HepG2 (cell line): ENCODE data around the gene ATP11C. TPM values are rescaled to one million over a fixed set of nuclear protein-coding genes. Genes with fewer than 3 reads are reported as not detected.

Experiments
- ATAC-seq: fragments of 200-7000 bp; cut with Tn5 transposase; 3 replicates; pipeline ENCODE4 v1.9.1; 2020; ENCODE audit warnings: mild to moderate bottlenecking, moderate library complexity
- BruUV-seq: library from RNA; stranded (reverse); fragments of 400-500 nt; replicated peaks from 2 replicates; lab custom pipeline; 2021; lab: Mats Ljungman, UMichigan
- CTCF ChIA-PET: fragments of 300-600 bp; formaldehyde crosslinking; extraction: SDS; loops from one replicate; lab custom pipeline; 2021; ENCODE audit warnings: low total read pairs, inconsistent platforms, low intra/inter-chr PET ratio; lab: Yijun Ruan, JAX
- POLR2A ChIA-PET: fragments of 350-600 bp; sonication (Branson Sonifier 250); formaldehyde crosslinking; loops from one replicate; lab custom pipeline; 2020; ENCODE audit warnings: antibody characterized with exemption, inconsistent platforms; lab: Yijun Ruan, JAX
- DNase-seq: peaks from one replicate; pipeline ENCODE4 v3.0.0-alpha.2; 2015; ENCODE audit warnings: low spot score
- FAIRE-seq: peaks from 3 replicates; lab custom pipeline; 2011; peaks lifted over from hg19 to GRCh38; lab: Jason Lieb, UNC
- H2AFZ ChIP-seq: one replicate; pipeline ENCODE4 v1.6.1; 2011; ENCODE audit warnings: low read length, inconsistent platforms
- H3K27ac ChIP-seq: fragments of 300-600 bp; 3 replicates; pipeline ENCODE4 v1.8.0; 2011; ENCODE audit warnings: mixed run types, mild to moderate bottlenecking, mixed read lengths, low read length, inconsistent platforms; ENCODE audit not compliant: insufficient read depth; ENCODE audit errors: extremely low read length
- H3K27me3 ChIP-seq, 2 experiments: fragments of 200-600 bp in 1 of 2; 2 replicates in 1 of 2; 3 replicates in 1 of 2; pipeline versions ENCODE4 v1.6.0 to v1.8.0; 2011; ENCODE audit warnings: low read length in 2 of 2, mild to moderate bottlenecking in 2 of 2, moderate library complexity in 2 of 2, inconsistent platforms in 1 of 2; ENCODE audit not compliant: insufficient read depth in 2 of 2, control insufficient read depth in 1 of 2
- H3K36me3 ChIP-seq, 2 experiments: fragments of 200-600 bp in 1 of 2; replicated peaks in 1 of 2; 2 replicates in 1 of 2; 3 replicates in 1 of 2; pipeline versions ENCODE4 v1.5.1 to v1.8.0; 2011; ENCODE audit warnings: low read length in 2 of 2, inconsistent platforms in 1 of 2; ENCODE audit not compliant: insufficient read depth in 2 of 2, control insufficient read depth in 1 of 2
- H3K4me1 ChIP-seq: 2 replicates; pipeline ENCODE4 v1.5.1; 2012; ENCODE audit warnings: low read length, inconsistent platforms; ENCODE audit not compliant: insufficient read depth
- H3K4me2 ChIP-seq: 2 replicates; pipeline ENCODE4 v1.6.0; 2011; ENCODE audit warnings: low read depth, low read length, inconsistent platforms
- H3K4me3 ChIP-seq, 3 experiments: fragments of 200-600 bp in 1 of 3; sonication (generic), shearing (Covaris generic) in 1 of 3; replicated peaks in 1 of 3; 2 replicates each; pipeline ENCODE4 v1.5.1; 2011 to 2016; ENCODE audit warnings: low read length in 3 of 3, inconsistent platforms in 2 of 3, low read depth in 2 of 3, mild to moderate bottlenecking in 2 of 3, control low read depth in 1 of 3, mixed read lengths in 1 of 3; ENCODE audit not compliant: insufficient read depth in 1 of 3
- H3K79me2 ChIP-seq: one replicate; pipeline ENCODE4 v1.6.1; 2011; ENCODE audit warnings: low read length, inconsistent platforms; ENCODE audit not compliant: insufficient read depth
- H3K9ac ChIP-seq: 2 replicates; pipeline ENCODE4 v1.6.0; 2011; ENCODE audit warnings: mild to moderate bottlenecking, low read depth, low read length, inconsistent platforms; ENCODE audit not compliant: insufficient read depth
- H3K9me3 ChIP-seq: 2 replicates; pipeline ENCODE4 v1.5.1; 2012; ENCODE audit warnings: mild to moderate bottlenecking, low read length
- H4K20me1 ChIP-seq: 2 replicates; pipeline ENCODE4 v1.6.0; 2011; ENCODE audit warnings: inconsistent platforms, mild to moderate bottlenecking, low read length, moderate library complexity; ENCODE audit not compliant: insufficient read depth
- PHF21A ChIP-seq: sonication (generic); formaldehyde crosslinking; IDR thresholded peaks from 2 replicates; pipeline ENCODE4 v1.5.0; 2020; ENCODE audit warnings: mild to moderate bottlenecking, missing genetic modification reagents
- ZNF3 ChIP-seq: IDR thresholded peaks from 2 replicates; pipeline ENCODE4 v1.7.0; 2017; ENCODE audit warnings: inconsistent platforms
- ZNF7 ChIP-seq: IDR thresholded peaks from 2 replicates; pipeline ENCODE4 v1.6.1; 2016; ENCODE audit warnings: missing biosample characterization, missing genetic modification reagents
- ZNF790 ChIP-seq: sonication (generic); formaldehyde crosslinking; IDR thresholded peaks from 2 replicates; pipeline ENCODE4 v1.8.0; 2022; ENCODE audit warnings: missing genetic modification reagents, mild to moderate bottlenecking, borderline replicate concordance
- WGBS: methylation state at CpG from one replicate; pipeline ENCODE4 v1.1.6; 2017; ENCODE audit warnings: low lambda C conversion rate; 5-methylcytosine and 5-hydroxymethylcytosine counted together
- in situ Hi-C: cut with HindIII; loops from 2 replicates; pipeline ENCODE4 v1.10.0; 2017; ENCODE audit warnings: low pct_unique_long_range_greater_than_20kb; ENCODE audit not compliant: extremely low pct_ligation_motif_present
- intact Hi-C: fragments of 100-400 bp; cut with micrococcal nuclease; formaldehyde crosslinking; loops from one replicate; pipeline ENCODE4 v1.10.0; 2022; ENCODE audit not compliant: unreplicated experiment
- polyA plus RNA-seq, 8 experiments: library from polyadenylated mRNA; depleted of rRNA in 3 of 8; stranded (reverse) in 7 of 8; unstranded in 1 of 8; fragments of >200 nt; fragmentation: Illumina TruSeq in 4 of 8; extraction: Trizol in 4 of 8; gene quantifications; 2 replicates each; pipeline versions ENCODE4 v1.2.1 to v1.2.3, GENCODE V29; 2011 to 2016; ENCODE audit warnings: low read depth in 4 of 8, missing spikeins in 1 of 8, mixed read lengths in 1 of 8; ENCODE audit not compliant: insufficient read depth in 1 of 8
- total RNA-seq, 5 experiments: library from RNA; depleted of rRNA; stranded (reverse); fragments of >200 nt; fragmentation: Illumina TruSeq; extraction: Trizol; gene quantifications; 2 replicates each; pipeline ENCODE4 v1.2.3, GENCODE V29; 2016; ENCODE audit warnings: low read depth in 1 of 5
- TF ChIP-seq, protein P1 (sequence below): sonication (generic); formaldehyde crosslinking; IDR thresholded peaks from 2 replicates; pipeline ENCODE4 v1.4.0; 2020; ENCODE audit warnings: missing genetic modification reagents

The ATP11C gene
- total and polyA plus RNA-seq, 2 of the 13 experiments (the other 11 are each of a cell fraction or from before 2014, with no cell fraction given), result 8.5 to 16.9 TPM

DNA sequence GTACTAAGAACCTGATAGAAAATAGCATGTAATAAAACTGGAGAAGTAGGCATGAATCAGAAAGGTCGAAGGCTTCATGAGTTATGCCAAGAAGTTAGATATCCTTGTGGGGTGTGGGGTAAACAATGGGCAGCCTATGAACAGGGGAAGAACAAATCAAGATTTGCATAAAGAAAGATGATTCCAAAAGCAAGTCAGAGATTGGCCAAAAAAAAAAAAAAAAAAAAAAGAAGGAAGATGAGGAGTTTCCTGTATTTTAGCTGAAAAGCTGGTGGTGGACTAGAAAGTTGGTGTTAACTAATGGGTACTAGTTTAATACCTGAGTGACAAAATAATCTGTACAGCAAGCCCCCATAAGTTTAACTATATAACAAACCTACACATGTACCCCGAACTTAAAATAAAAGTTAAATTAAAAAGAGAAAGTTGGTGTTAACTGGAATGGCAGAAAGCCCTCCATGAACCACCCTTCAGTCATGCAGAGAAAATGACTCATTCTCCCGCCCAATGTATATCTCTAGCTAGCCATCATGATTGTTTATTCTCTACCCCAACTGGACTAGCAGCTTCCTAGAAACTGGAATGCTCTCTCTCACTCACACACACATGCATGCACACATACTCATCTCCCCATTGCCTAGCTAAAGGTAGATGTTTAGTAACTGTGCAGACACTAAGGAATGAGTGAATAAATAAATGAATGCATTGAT, 41.7 kb downstream of the ATP11C start:
- H3K4me2 ChIP-seq, result no peak overlapping the region
- 98% methylated on average over 3 of the region's 3 CpGs for WGBS
- TF ChIP-seq ZNF7 (CRISPR knock-in tag), result 0 out of 2 replicates have a peak, but pooled peaks have one; percentile 44
- TF ChIP-seq, protein P1, sequence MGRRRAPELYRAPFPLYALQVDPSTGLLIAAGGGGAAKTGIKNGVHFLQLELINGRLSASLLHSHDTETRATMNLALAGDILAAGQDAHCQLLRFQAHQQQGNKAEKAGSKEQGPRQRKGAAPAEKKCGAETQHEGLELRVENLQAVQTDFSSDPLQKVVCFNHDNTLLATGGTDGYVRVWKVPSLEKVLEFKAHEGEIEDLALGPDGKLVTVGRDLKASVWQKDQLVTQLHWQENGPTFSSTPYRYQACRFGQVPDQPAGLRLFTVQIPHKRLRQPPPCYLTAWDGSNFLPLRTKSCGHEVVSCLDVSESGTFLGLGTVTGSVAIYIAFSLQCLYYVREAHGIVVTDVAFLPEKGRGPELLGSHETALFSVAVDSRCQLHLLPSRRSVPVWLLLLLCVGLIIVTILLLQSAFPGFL (CRISPR knock-in tag), result no peak
- TF ChIP-seq, all 625 proteins: peak for 1
- no TSS peak for BruUV-seq
- Histone ChIP-seq H2AFZ (no peak overlapping the region), H3K36me3 (no peaks in the 10 kb centered on the region), H3K9ac (no peak overlapping the region), H3K79me2 (no peaks in the 10 kb centered on the region), H3K4me3 (no peak overlapping the region), H3K9me3 (no peaks in the 10 kb centered on the region), H3K27ac (no peak overlapping the region), H4K20me1 (no peaks in the 10 kb centered on the region), H3K27me3 (no peaks in the 10 kb centered on the region), H3K4me1 (no peaks in the 10 kb centered on the region)
- ATAC-seq (no peak), DNase-seq (no peak), FAIRE-seq (no peak)
- ChIA-PET CTCF (no interaction called here), POLR2A (no interaction called here)
- intact Hi-C loops (no loop called here), in situ Hi-C loops (no loop called here)

DNA sequence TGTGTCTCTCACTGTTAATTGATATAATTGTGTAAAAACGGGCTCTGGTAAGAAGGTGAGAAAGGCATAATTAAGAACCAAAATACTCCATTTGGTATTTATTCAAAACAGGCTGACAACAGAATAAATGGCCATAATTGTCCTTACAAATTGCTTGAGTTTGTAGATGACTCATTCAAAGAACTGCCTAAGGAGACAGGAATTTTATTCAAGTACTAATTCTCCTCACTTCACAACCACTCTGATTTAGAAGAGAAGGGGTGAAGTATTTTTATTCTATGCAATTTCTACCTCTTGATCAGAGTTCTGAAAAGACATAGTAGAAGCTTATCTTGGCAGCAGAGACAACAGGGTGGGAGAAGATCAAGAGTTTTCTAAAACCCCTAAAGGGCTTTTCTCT, 43.1 kb downstream of the ATP11C start:
- Histone ChIP-seq H3K4me2 (no peak overlapping the region), H3K9ac (no peak overlapping the region), H4K20me1 (no peaks in the 10 kb centered on the region), H3K4me3 (no peak overlapping the region), H3K9me3 (no peaks in the 10 kb centered on the region), H3K4me1 (no peaks in the 10 kb centered on the region), H3K27me3 (no peaks in the 10 kb centered on the region)
- WGBS, result 100% methylated on average over 1 of the region's 1 CpG
- in situ Hi-C loops (no loop called here), intact Hi-C loops (no loop called here)
- CTCF ChIA-PET, result no interaction called here
- ATAC-seq, result no peak
- POLR2A ChIA-PET, result no interaction called here
- TF ChIP-seq ZNF3 (CRISPR knock-in tag) (no peak), PHF21A (CRISPR knock-in tag) (no peak), ZNF790 (no peak)
- TF ChIP-seq, all 625 proteins: peak for 0
- FAIRE-seq, result no peak
- no peaks in the 10 kb centered on the region for H3K79me2 ChIP-seq
- H2AFZ ChIP-seq, result no peak overlapping the region
- no TSS peak for BruUV-seq
- no peaks in the 10 kb centered on the region for H3K36me3 ChIP-seq
- DNase-seq, result no peak
- no peak overlapping the region for H3K27ac ChIP-seq
